Skin of body (tissue), 2 donors: ENCODE measurements around the gene PRR15L. TPM values are rescaled to one million over a fixed set of nuclear protein-coding genes. Genes with fewer than 3 reads are reported as not detected.

Source experiments
- DNase-seq: peaks from one replicate; lab custom pipeline; 2025; lab: John Stamatoyannopoulos, UW
- total RNA-seq: library from RNA; depleted of rRNA; stranded (reverse); fragments of >200 nt; gene quantifications from one replicate; pipeline ENCODE4 v1.2.3, GENCODE V29; 2014

Gene PRR15L
- total RNA-seq, 1 donor from 2014 or later, result 1.7 TPM

- no peak for DNase-seq
Observed at GRCh38 chr17:47962901-47963300, 5.2 kb upstream of the PRR15L start.

GRCh38 chr17:47961406-47961805 is 3.7 kb upstream of the PRR15L start:
- DNase-seq, result no peak

- no peak for DNase-seq
Observed at GRCh38 chr17:47959825-47960655, 2.4 kb upstream of the PRR15L start.

- DNase-seq, result no peak
Observed at GRCh38 chr17:47956791-47957590, 692 bp downstream of the PRR15L start.

- DNase-seq, result no peak
Observed at GRCh38 chr17:47955497-47956461, 1.9 kb downstream of the PRR15L start.

GRCh38 chr17:47953909-47954308 is 3.8 kb downstream of the PRR15L start:
- no peak for DNase-seq

- no peak for DNase-seq
Observed at GRCh38 chr17:47952171-47953021, 5.3 kb downstream of the PRR15L start.

GRCh38 chr17:47950448-47950847 is 7.2 kb downstream of the PRR15L start:
- no peak for DNase-seq

- DNase-seq, result no peak
Observed at GRCh38 chr17:47949946-47950345, 7.7 kb downstream of the PRR15L start.

- no peak for DNase-seq
Observed at GRCh38 chr17:47949197-47949759, 8.4 kb downstream of the PRR15L start.

- DNase-seq, result no peak
Observed at GRCh38 chr17:47948706-47949196, 8.9 kb downstream of the PRR15L start.

GRCh38 chr17:47946929-47947397 is 10.7 kb downstream of the PRR15L start:
- no peak for DNase-seq

- no peak for DNase-seq
Observed at GRCh38 chr17:47946516-47946915, 11.2 kb downstream of the PRR15L start.

- no peak for DNase-seq
Observed at GRCh38 chr17:47945529-47946508, 11.9 kb downstream of the PRR15L start.

GRCh38 chr17:47945080-47945479 is 12.6 kb downstream of the PRR15L start:
- DNase-seq, result no peak

GRCh38 chr17:47942568-47942967 is 15.1 kb downstream of the PRR15L start:
- DNase-seq, result no peak

- DNase-seq, result no peak
Observed at GRCh38 chr17:47942096-47942510, 15.6 kb downstream of the PRR15L start.
